HG02870 (cell line): ENCODE results near the gene CAPZB.

Experiments used
- ATAC-seq: cut with Tn5 transposase; IDR thresholded peaks from one replicate; pipeline ENCODE4 v1.9.1; 2021; ENCODE audit warnings: mild to moderate bottlenecking, moderate library complexity; ENCODE audit not compliant: unreplicated experiment

CAPZB gene

DNA sequence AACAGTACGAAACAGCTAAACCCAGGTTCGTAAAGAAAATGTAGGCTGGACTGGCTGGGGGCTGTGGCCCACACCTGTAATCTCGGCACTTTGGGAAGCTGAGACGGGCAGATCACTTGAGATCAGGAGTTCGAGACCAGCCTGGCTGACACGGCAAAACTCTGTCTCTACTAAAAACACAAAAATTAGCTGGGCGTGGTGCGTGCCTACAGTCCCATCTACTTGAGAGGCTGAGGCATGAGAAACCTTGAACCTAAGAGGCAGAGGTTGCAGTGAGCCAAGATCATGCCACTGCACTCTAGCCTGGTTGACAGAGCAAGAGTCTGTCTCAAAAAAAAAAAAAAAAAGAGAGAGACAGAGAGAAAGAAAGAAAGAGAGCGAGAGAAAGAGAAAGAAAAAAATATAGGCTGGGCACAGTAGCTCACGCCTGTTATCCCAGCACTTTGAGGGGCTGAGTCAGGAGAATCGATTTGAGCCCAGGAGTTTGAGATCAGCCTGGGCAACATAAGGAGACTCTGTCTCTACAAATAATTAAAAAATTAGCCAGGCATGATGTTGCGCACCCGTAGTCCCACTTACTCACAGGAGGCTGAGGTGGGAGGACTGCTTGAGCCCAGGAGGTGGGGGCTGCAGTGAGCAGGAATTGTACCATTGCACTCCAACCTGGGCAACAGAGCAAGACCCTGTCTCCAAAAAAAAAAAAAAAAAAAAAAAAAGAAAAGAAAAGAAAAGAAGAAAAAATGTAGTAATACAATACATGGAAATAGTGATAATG, 35.7 kb downstream of the CAPZB start:
- no peak for ATAC-seq

DNA sequence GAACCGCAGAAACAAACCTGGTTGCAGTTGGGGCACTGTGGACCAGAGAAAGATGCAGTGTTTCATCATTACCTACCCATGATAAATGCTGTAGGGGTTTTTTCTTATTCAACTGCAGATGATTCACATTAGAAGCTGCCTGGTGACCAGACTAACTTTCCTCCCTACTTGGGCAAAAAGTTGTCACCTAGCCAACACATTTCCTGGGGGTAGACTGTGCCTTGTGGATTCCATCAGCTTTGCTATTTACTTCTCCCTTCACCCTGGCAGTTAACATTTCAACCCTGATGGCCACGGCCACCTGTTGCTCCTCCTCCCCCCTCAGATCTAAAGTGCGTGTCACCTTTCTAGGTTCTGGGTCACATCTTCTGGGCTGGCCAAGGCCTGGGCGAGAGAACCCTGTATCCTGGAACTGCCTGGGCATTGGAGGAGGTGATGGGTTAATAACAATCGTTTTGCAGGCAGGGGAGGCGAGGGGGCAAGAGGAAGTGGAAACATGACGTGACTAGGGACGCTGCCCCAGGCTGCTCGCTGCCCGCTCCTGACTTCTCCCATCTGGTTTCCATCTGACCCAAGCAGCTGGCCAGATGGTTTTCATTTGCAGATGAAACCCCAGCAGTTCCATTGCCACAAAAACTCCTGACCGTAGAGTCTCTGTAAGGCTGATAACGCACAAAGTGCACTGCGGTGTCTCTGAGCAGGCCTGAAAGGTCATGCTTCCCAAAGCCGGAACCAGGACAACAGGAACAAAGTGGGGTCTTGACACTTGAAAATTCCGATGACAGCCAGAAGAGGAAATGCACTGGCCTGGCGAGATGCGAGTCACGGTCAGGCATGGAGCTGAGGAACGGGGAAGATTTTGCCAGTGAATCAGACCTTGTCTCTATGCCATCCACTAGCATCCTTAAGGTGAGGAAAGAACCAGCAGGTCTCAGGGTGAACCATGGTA, 36.6 kb downstream of the CAPZB start:
- no peak for ATAC-seq

DNA sequence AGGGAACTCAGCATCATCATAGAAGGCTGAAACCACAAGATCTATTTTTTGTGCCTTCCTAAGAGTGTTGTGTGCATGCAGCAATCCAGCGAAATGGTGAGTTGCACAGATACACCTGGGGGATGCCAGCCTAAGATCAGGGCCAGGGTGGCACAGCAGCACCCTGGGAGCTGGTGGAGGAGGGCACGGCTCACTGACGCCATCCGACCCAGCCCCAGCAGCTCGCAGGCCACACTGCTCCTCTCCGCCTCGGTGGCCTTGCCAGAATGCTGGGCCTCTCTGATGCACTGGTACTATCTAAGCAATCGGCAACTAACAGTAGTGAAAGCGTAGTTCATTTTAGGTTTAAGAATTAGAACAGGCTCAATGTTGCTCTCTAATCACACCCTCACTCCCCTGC, 37.8 kb downstream of the CAPZB start:
- ATAC-seq: no peak

DNA sequence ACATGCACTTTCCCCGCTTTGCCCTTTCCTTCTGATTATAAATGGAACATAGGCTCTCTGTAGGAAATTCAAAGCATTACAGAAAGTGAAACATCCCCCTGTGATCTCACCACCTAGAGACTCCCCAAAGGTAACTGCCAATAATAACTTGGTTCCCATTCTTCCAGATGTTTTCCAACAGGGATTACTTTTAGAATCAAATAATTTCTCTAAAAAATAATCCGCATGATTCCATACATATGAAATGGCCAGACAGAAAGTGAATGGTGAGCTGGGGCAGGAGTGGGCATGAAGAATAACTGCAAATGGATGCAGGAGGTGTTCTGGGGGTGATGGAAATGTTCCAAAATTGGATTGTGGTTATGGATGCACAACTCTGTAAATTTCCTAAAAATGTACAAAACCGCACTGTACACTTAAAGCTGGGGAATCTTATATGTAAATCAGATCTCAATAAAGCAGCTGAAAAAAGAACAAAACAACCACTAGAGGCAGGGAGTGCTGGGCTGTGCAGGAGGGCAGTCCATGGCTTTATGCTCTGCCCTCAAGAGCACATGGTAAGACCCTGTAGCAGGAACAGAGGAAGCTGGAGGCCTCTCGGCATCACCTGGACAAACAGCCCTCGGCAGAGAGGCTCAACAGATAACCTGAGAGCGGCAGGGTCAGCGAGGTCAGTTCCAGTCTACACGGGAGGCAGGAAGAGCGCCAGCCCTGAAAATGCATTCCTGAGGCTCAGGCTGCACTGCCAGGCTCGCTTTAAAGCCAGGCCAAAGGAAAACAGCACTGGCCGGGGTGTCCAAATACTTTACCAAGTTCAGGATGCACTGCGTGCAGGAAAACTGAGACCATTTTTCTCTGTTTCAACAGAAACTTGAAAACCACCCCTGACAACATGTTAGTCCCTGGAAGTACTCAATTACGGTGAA, 39.7 kb downstream of the CAPZB start:
- no peak for ATAC-seq

DNA sequence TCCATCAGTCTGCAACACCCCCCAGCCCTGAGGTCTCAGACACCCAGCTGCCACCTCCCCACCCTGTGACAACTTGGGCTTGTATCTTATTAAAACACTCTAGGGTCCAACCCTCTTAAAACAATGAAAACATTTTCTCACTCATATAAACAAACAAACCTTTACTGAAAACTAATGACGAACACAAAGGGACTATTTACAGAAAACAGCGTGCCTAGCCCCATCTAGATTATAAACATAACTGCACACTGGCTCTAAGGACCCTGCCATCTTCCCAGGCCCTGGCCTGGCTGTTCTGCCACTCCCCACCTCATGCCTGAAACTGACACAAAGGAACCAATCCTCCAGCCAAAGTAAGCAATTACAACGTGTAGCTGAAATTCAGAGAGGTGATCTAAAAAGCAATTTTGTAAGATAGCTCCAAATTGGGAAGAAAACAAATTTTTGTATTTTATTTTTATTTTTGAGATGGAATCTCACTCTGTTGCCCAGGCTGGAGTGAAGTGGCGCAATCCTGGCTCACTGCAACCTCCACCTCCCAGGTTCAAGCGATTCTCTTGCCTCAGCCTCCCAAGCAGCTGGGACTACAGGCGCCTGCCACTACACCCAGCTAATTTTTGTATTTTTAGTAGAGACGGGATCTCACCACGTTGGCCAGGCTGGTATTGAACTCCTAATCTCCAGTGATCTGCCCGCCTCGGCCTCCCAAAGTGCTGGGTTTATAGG, 40.9 kb downstream of the CAPZB start:
- ATAC-seq: no peak

DNA sequence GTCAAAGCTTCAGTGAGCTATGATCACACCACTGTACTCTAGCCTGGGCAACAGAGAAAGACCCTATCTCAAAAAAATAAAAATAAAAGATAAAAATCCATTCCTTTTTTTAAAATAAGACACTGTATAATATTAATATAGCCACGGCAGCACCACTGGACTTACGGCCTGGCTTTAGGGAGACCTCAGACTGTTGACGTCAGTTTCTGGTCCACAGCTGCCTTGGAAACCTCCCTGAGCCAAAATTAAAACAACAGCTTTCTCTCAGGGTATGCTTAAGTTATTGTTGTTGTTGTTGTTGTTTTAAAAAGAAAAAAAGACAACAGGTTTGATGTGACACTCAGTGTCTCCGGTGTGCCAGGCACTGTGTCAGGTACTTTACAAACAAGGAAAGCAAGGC, 42.0 kb downstream of the CAPZB start:
- ATAC-seq: no peak

DNA sequence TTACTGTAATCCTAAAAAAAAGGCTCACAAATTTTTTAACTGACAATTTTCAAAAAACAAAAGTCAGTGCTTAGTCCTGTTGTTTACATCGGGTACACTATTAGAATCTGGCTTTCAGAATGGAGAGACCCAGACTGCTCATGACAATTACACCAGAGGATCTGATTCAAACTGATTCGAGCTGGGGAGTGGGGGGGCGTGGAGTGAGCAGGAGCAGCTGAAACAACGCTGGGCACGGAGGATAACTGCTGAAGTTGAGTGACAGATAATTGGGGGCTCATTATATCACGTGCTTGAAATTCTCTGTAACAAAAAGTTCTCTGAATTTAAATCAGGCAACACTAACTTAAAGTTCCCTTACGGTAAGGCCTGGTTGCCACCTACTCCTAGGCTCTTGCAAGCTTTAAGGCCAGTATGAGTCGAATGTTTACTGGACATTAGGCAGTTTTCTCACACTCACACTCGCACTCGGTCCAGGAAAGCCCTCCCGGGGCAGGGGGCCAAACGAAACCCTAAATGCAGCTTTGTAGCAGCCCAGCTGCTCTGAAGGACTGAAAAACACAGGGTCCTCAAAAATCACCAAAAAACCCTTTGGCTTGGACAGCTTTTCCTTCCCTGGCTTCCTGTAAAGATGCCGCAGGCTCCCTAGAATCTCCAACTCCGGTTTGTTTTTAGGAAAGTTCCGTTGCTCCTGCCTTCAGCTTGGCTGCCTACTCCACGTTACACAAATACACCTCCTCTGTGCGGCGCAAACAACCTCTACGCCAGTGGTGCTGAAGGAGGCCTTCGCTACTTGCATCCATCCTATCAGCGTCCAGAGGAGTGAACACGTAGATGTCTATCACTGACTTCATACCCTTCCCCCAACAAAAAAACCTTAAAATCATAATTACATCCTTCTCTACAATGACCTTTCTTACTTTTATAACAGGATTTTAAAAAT, 42.9 kb downstream of the CAPZB start:
- no peak for ATAC-seq

DNA sequence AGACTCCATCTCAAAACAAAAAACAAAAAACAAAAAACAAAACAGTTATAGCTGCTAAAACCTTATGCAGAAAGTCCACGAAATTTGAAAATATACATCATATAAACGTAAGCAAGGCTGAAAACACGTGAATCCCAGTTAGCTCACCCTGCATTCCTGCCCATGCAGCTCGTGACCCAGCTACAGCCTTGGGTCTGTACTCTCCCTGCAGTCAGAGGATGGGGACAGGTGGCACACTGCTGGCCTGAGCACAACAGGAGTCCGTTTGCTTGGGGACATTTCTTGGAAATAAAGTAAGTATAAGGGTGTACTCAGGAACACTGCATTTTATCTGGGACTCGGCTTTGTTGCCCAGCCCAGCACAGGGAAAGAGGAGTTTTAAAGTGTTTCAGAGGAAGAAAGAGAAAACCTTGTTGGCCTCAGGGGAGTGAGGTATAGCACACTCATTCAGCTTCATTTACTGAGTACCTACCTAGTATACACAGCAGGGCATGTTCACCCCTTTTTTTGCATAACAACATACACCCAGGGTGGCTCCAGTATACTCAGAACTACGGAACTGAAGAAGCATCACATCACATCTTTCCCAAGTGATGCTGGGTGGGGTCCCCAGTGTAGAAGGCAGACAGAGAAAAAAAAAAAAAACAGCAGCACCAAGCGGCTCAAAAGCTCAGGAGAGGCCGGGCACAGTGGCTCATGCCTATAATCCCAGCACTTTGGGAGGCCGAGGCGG, 44.1 kb downstream of the CAPZB start:
- ATAC-seq: no peak

DNA sequence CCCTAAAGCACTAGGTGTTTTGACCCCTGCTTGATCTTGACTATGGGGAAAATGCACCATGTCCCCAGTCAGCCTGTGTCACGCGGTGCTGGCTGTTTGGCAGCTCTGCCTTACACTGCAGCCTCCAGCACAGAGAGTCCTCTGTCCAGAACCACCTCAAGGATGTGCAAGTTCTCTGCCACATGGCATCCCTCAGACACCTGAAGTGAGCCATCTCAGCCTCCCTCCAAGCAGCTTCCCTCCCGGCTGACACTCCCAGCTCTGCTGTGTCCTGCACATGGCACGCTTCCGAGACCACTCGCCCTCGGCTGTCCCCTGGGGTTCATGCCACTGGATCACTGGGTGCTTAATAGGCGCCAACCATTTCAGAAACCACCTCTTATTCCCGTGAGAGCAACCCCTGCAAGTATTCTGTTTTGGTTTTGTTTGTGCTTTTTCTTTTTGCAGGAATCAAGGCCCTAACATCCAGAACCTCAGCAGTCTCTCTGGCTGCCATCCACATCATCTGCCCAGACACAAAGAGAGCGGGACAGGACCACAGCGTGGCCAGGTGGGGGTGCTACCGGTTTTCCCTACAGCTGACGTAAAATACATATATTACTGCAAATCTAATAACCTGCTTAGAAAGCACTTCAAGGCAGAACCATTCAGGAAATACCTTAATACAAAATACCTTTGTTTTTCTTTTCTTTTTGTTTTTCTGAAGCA, 45.7 kb downstream of the CAPZB start:
- no peak for ATAC-seq

DNA sequence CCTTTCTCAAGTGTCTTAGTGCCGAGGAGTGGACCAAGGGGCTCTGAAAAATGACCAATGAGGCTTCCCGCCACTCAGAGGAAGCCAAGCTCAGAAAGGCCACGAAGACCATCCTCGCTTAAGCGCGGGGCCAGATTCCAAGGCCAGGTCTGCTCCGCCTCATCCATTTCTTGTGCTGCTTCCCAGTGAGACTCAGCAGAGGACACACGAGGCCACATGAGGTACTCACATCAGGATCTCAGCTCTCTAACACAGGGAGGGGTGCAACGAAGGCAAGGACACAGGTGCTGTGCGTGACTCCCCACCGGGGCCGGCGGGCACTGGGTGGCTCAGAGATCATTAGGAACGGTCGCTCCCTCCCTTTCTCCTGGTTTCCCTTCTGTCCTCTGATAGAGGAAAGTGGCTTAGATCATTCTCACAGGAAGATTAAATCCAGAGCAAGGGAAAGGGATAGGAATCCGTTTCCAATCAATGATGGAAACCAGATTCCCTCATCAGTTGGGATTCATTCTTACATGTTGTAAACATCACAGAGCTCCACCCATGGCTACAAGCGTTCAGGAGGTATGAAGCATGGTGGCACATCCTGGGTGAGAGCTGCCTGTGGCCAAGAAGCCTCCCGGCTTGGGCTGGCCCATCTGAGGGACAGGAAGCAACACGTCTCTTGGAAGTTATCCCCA, 46.7 kb downstream of the CAPZB start:
- ATAC-seq: no peak

DNA sequence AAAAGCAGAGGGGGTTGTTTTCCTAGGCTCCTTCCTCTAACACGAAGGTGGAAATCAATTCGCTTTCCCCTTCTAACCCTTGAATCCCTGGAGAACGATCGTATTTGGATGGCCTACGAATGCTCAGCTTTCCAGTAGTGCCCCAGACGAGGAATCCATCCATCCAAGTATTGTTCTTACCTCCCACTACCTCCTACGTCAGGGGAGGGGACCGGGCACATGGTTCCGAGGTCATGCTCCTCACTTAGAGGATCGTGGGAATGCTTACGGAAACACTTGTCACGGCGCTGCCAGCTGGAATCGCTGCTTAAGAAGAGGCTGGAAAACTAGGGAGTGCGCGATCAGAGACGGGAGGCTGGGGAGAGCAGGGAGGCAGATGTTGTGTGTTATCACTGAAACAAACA, 47.4 kb downstream of the CAPZB start:
- ATAC-seq: no peak

DNA sequence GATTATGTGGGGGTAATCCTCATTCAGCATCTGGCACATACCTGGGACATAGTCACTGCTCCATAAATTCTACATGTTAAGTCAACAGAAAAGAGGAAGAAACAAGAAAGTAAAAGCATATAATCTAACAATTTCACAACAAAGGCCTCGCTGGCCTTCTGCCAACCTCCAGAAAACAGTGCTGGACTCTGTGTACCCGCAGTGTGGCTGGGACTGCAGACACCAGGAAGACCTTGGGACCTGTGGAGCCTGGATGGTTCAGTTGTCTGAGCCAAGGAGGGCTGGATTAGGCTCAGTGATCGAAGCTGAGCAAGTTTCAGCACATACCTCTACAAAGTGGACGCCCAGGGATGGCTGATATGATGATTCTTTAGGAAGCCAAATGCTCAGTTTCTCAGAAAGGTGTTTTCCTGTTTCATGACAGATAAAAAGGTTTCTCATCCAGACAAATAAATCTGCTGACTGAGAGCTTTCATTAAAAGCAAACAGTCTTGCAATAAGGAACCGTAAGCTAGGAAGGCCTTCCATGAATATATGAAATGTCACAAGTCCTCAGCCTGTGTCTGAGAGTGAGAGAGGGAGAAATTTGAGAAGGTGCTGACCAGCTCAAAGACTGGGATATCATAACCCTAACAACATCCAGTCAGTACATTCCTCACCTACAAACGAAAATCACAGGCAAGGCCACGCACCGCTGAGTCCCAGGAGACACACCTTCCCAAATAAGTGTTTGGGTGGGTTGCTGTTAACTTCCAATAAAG, 48.4 kb downstream of the CAPZB start:
- no peak for ATAC-seq

DNA sequence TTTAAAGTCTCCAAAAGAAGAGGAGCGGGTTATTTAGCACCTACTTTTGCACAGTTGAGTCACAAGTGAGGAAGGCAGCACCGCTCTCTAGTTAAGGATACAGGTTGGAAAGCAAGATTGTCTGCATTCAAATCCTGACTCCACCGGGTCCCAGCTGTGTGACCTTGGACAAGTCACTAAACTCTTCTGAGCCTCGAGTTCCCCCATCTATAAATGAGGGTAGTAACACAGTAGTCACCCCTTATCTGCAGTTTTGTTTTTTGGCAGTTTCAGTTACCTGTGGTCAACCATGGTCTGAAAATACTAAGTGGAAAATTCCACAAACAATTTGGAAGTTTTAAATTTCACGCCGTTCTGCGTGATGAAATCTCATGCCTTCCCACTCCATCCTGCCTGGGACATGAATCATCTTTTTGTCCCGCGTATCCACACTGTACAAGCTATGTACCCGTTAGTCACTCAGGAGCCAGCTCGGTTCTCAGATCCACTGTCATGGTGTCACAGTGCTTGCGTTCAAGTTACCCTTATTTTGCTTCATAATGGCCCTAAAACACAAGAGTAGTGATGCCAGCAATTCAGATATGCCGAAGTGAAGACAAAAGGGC, 49.4 kb downstream of the CAPZB start:
- ATAC-seq: no peak

DNA sequence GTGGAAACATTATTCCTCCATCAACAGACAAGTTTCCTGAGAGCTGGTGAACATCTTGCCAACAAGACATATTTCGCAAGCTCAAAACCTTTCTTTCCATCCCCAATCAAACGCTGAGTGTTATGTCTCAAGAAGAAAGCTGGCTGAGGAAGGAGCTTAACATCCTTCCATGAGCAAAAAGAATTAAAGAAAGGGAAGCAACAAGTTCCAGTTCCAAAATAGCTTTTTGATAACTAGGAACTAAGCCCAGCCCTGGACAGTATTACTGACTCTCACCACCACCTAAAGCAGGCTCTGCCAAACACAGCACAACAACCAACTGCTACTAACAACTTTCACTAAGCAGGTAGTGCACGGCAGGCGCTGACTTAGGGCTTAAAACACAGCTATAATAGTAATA, 50.2 kb downstream of the CAPZB start:
- ATAC-seq: no peak

DNA sequence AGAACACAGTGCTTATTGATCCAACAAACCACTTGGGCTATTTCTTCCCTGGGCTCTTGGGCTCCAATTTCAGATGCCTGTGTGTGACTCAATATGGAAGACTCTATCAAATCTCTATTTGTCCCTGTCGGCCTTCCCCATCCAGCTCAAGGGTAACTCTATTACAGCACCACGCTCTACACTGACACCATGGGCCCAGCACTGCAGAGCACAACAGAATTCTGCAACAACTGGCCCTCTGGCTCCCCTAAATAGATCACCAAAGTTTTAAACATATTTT, 51.7 kb downstream of the CAPZB start:
- no peak for ATAC-seq

DNA sequence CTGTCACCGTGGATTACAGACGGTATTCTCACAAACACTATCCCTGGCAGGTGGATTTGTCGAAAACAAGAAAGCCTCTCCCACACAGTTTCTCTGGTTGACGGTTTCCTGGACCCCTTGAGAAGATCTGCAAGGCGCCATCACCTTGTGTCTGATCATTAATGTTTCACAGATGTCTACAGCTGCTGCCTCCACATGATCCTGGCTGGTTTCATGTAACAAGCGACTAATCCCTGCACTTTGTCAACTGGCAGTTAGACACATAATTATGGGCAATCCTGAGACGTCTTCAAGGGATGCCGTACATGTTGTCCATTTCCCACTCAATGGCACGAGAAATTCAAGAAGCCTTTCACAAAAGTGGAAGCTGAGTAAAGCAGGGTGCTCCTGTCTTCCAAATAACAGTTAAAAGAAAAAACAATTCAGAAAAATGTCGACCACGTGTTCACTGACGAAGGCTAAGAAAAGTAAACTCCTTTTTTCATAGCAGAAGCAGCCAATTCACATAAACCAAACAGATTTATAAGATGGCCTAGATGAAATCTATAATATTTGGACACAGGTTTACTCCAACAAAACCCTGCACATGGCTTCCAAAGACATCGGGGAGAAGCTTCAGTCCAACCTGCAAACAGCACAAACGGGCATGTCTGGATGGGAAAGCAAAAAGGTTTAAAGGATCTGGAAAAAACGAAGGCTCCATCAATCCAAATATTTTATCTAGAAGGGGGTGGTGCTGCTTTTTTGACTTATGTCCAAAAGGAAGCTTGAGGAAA, 52.2 kb downstream of the CAPZB start:
- ATAC-seq: no peak
